Suprapubic skin (tissue), 4 donors: ENCODE data around the gene CCDC50. TPM values are rescaled to one million over a fixed set of nuclear protein-coding genes. Genes with fewer than 3 reads are reported as not detected.

ENCODE experiments used
- DNase-seq, 2 donors: peaks; one replicate each; pipeline ENCODE4 v3.0.0-alpha.2; 2019; ENCODE audit warnings: low spot score in 2 of 2
- H3K27ac ChIP-seq: fragments of 200-600 bp; sonication (generic); one replicate; pipeline ENCODE4 v1.5.1; 2019
- H3K27me3 ChIP-seq: fragments of 200-600 bp; sonication (generic); one replicate; pipeline ENCODE4 v1.5.1; 2019
- H3K36me3 ChIP-seq: fragments of 200-600 bp; sonication (generic); one replicate; pipeline ENCODE4 v1.5.1; 2019
- H3K4me1 ChIP-seq: fragments of 200-600 bp; sonication (generic); one replicate; pipeline ENCODE4 v1.5.1; 2019
- H3K4me3 ChIP-seq: fragments of 200-600 bp; sonication (generic); one replicate; pipeline ENCODE4 v1.5.1; 2019; ENCODE audit warnings: mild to moderate bottlenecking
- H3K9me3 ChIP-seq: fragments of 200-600 bp; sonication (generic); one replicate; pipeline ENCODE4 v1.5.1; 2019
- CTCF ChIP-seq, 2 donors: fragments of 200-600 bp in 1 of 2; fragments of 450-650 bp in 1 of 2; sonication (generic) in 1 of 2; IDR thresholded peaks; one replicate each; pipeline ENCODE4 v1.5.1; 2016 to 2019; ENCODE audit warnings: antibody characterized with exemption in 2 of 2, mild to moderate bottlenecking in 1 of 2, moderate library complexity in 1 of 2
- EP300 ChIP-seq: sonication (generic); formaldehyde crosslinking; IDR thresholded peaks from one replicate; pipeline ENCODE4 v1.6.1; 2017; ENCODE audit warnings: antibody characterized with exemption
- POLR2A ChIP-seq, 2 donors: fragments of 450-650 bp; IDR thresholded peaks; one replicate each; pipeline ENCODE4 v1.6.1; 2017; ENCODE audit warnings: antibody characterized with exemption in 2 of 2, mild to moderate bottlenecking in 2 of 2, moderate library complexity in 2 of 2
- POLR2AphosphoS5 ChIP-seq, 3 donors: sonication (generic); formaldehyde crosslinking; IDR thresholded peaks; one replicate each; pipeline ENCODE4 v1.6.1; 2017; ENCODE audit warnings: antibody characterized with exemption in 3 of 3
- WGBS: methylation state at CpG from one replicate; pipeline ENCODE4 v1.1.5; 2018; 5-methylcytosine and 5-hydroxymethylcytosine counted together
- total RNA-seq, 4 donors: library from RNA; depleted of rRNA; stranded (reverse); fragments of >200 nt; gene quantifications; one replicate each; pipeline ENCODE4 v1.1.0, GENCODE V29; 2016

CCDC50 gene
- total RNA-seq, 4 donors from 2014 or later: 34.9 to 67.7 (median 42.4) TPM

GRCh38 chr3:191347228-191347627 is 18.0 kb downstream of the CCDC50 start:
- Histone ChIP-seq H3K27ac (no peak overlapping the region), H3K27me3 (no peaks in the 10 kb centered on the region), H3K4me1 (peaks cover 32% of the 10 kb centered on the region), H3K9me3 (no peaks in the 10 kb centered on the region), H3K4me3 (no peak overlapping the region), H3K36me3 (no peaks in the 10 kb centered on the region)
- TF ChIP-seq POLR2AphosphoS5 (IDR thresholded peaks at IDR 0.05) (no peak), CTCF (IDR thresholded peaks at IDR 0.05) (no peak), POLR2A (IDR thresholded peaks at IDR 0.05) (no peak), EP300 (no peak)
- no peak for DNase-seq
- 77% methylated on average over 3 of the region's 3 CpGs for WGBS

GRCh38 chr3:191348098-191348497 is 18.9 kb downstream of the CCDC50 start:
- H3K36me3 ChIP-seq: no peaks in the 10 kb centered on the region
- no peaks in the 10 kb centered on the region for H3K27me3 ChIP-seq
- H3K9me3 ChIP-seq: no peaks in the 10 kb centered on the region
- no peak overlapping the region for H3K4me3 ChIP-seq
- TF ChIP-seq EP300 (no peak), POLR2AphosphoS5 (IDR thresholded peaks at IDR 0.05) (no peak), POLR2A (IDR thresholded peaks at IDR 0.05) (no peak), CTCF (IDR thresholded peaks at IDR 0.05) (no peak)
- H3K27ac ChIP-seq: no peak overlapping the region
- WGBS: 100% methylated on average over 1 of the region's 1 CpG
- DNase-seq: no peak
- H3K4me1 ChIP-seq: peaks cover 28% of the 10 kb centered on the region

GRCh38 chr3:191350396-191351090 is 21.3 kb downstream of the CCDC50 start:
- H3K27me3 ChIP-seq: no peaks in the 10 kb centered on the region
- no peak overlapping the region for H3K4me3 ChIP-seq
- H3K27ac ChIP-seq: no peak overlapping the region
- TF ChIP-seq POLR2AphosphoS5 (IDR thresholded peaks at IDR 0.05) (no peak), POLR2A (IDR thresholded peaks at IDR 0.05) (no peak), EP300 (no peak), CTCF (IDR thresholded peaks at IDR 0.05) (no peak)
- H3K9me3 ChIP-seq: no peaks in the 10 kb centered on the region
- DNase-seq: no peak
- no peaks in the 10 kb centered on the region for H3K36me3 ChIP-seq
- H3K4me1 ChIP-seq: peaks cover 32% of the 10 kb centered on the region
- WGBS: 72% methylated on average over 5 of the region's 5 CpGs

- Histone ChIP-seq H3K36me3 (no peaks in the 10 kb centered on the region), H3K9me3 (no peaks in the 10 kb centered on the region), H3K4me1 (peaks cover 46% of the 10 kb centered on the region), H3K27ac (no peak overlapping the region), H3K27me3 (no peaks in the 10 kb centered on the region), H3K4me3 (no peak overlapping the region)
- 77% methylated on average over 1 of the region's 1 CpG for WGBS
- no peak for TF ChIP-seq POLR2A (IDR thresholded peaks at IDR 0.05)
- TF ChIP-seq CTCF (IDR thresholded peaks at IDR 0.05): no peak
- TF ChIP-seq EP300: no peak
- no peak for TF ChIP-seq POLR2AphosphoS5 (IDR thresholded peaks at IDR 0.05)
- no peak for DNase-seq
These were observed 22.8 kb downstream of the CCDC50 start for GRCh38 chr3:191352014-191352413.

GRCh38 chr3:191353022-191353777 is 24.0 kb downstream of the CCDC50 start:
- DNase-seq: no peak
- Histone ChIP-seq H3K9me3 (no peaks in the 10 kb centered on the region), H3K27me3 (no peaks in the 10 kb centered on the region), H3K4me1 (peaks cover 51% of the 10 kb centered on the region), H3K4me3 (no peak overlapping the region), H3K36me3 (peaks cover 3% of the 10 kb centered on the region), H3K27ac (no peak overlapping the region)
- no peak for TF ChIP-seq CTCF (IDR thresholded peaks at IDR 0.05)
- TF ChIP-seq POLR2AphosphoS5 (IDR thresholded peaks at IDR 0.05): no peak
- TF ChIP-seq POLR2A (IDR thresholded peaks at IDR 0.05): no peak
- TF ChIP-seq EP300: no peak
- 80% methylated on average over 7 of the region's 7 CpGs for WGBS
